Stimulated activated CD8-positive, alpha-beta memory T cell treated with anti-CD3 and anti-CD28 coated beads, Interleukin-4, amount 100 ng/mL, for 1 hour (primary cell): ENCODE measurements around the gene VEGFC.

Source experiments
- DNase-seq, 2 donors: peaks; one replicate each; pipeline ENCODE4 v3.0.0-alpha.2; 2020; ENCODE audit warnings: low read depth in 2 of 2, low spot score in 1 of 2

Gene VEGFC, protein sequence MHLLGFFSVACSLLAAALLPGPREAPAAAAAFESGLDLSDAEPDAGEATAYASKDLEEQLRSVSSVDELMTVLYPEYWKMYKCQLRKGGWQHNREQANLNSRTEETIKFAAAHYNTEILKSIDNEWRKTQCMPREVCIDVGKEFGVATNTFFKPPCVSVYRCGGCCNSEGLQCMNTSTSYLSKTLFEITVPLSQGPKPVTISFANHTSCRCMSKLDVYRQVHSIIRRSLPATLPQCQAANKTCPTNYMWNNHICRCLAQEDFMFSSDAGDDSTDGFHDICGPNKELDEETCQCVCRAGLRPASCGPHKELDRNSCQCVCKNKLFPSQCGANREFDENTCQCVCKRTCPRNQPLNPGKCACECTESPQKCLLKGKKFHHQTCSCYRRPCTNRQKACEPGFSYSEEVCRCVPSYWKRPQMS

DNA sequence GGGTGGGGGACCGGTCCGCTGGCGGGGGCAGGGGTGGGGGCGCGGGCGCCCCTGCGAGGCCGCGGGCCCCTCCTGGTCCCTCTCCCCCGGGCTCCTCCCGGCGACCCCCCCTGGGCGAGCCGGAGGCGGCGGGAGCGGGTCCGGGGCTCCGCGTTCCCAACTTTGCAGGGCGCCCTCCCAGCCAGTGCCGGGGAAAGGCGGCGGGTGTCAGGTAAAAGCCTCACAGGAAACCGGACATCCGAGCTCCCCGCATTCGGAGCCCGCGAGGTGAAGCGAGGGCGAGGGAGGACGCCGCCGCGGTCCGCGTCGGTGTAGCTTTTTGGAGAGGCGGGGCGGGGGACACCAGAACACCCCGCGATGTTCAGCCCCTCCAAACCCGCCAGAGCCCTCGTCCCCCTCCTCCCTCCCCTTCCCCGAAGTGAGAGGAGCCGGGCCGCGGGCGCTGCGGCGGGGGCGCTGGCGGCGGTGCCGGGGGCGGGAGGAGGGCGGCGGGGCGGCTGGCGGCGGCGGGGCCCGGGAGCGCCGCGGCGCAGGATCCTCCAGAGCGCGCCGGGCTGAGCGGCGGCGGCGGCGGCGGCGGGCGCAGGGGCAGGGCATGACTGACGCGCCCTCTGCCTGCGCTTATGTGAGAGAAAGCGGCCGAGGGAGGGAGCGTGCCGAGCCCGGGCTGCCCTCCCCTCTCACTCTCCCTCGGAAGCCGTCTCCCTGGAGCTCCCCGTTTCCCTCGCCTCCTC lies at the start of gene VEGFC:
Gene VEGFC, minus strand, starts transcription at position 597 of the 734 bp plus-strand sequence. CDS start 611 bp downstream, outside the sequence.
- DNase-seq: no peak

DNA sequence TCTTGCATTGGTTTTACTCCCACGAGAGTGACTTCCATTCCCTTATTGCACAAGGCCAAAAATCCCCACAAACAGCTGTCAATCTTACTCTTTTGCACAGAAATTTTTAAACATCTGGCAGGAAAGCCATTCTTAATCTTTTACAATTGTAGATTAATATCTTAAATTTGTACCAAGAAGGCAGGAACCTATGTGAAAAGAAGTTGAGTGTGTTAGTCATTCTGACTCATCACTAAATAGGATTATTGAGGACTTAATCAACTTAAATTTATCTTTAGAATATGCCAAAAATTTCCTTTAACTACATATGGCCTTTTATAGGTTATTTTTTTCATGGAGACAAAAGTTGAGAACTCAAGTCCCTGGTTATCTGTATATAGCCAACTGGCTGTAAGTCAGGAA lies 49.0 kb upstream of the VEGFC start:
- no peak for DNase-seq

DNA sequence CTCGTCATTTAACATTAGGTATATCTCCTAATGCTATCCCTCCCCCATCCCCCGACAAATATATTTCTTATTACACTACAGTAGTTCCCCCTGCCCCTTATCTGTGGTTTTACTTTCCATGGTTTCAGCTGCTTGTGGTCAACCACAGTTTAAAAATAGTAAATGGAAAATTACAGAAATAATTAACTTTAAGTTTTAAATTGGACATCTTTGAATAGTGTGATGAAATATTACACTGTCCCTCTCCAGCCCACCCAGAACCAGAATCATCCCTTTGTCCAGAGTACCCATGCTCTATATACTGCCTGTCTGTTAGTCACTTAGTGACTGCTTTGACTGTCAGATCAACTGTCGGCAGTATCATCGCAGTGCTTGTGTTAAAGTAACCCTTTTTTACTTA lies 47.4 kb upstream of the VEGFC start:
- DNase-seq: no peak

DNA sequence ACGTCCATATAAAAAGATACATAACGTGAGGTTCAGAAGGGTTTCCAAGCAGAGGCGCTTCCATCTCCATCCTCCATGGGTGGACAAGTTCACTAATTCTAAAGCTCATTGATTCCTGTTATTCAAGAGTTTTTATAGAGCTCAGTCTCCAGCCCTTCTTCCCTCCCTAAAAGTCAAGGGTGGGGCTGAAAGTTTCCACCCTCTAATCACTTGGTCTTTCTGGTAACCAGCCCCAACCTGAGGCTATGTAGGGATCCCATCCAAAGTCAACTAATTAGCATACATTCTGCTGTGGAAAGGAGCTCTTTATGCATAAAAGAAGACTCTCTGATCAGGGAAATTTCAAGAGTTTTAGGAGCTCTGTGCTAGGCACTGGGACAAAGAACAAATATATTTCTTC lies 46.9 kb upstream of the VEGFC start:
- DNase-seq: no peak

DNA sequence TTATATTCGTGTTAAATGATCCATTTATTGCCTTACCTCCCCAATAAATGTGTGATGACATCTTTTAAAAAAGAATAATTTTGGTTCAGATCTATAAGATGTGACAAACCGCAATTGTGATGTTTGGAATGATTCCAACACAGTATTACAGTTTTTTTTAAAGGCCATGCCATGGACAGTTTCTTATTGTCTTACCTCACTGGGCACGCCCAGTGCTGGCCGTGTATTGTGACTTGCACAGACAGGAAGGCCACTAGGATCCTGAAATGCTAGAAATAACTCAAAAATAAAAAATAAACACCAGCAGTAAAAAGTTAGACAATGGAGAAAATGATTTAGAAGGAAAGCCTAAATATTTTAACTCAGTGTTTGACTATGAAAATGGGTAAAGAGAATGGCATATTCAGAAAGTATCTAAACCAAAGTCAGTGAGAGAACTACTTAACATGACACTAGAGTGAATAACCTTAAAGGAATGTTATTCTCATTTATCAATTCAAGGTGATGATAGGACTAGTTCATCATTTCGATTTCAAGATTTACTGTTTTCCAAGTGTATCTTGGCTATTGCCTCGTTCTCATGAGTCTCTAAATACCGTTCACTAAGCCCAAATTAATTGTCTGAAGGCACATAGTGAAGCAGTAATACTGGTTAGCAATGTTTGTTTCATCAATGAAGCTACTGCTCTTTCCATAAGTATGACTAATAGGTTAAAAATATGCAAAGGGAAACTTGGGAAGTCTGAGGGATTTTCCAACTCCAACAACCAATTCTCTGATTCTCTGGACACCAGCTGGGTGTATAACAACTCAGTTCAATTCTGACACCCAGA lies 46.1 kb upstream of the VEGFC start:
- no peak for DNase-seq

DNA sequence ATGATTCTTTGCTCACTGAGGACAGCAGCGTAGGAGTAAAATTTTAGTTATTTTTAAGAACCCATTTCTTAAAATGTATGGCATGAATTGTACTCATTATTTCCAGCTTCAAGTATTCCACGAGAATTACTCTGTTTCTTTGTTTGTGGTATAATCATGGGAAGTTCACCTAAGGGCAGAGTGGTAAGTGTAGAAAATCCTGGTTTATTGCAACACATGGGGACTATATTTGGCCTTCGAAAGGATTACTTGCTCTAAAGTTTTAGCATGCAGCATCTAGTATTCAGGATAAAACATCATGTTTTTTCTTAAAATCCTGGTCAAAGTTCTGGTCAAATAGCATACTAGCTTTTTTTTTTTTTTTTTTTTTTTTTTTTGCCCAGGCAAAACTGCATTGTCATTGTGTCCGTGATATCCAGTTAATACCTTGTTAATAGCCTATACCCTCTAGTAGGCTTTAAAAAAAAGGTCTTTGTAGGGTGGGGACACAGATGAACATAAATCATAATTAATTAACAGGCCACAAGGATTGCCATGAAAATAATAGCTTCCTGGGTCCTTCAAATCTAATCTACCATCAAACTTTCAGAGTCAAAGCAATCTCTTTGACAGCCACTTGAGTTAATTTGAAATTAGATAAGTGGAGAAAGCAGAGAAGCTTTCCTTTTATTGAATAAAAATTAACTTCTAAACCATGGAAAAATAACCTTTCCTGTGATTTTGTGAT lies 44.6 kb upstream of the VEGFC start:
- no peak for DNase-seq

DNA sequence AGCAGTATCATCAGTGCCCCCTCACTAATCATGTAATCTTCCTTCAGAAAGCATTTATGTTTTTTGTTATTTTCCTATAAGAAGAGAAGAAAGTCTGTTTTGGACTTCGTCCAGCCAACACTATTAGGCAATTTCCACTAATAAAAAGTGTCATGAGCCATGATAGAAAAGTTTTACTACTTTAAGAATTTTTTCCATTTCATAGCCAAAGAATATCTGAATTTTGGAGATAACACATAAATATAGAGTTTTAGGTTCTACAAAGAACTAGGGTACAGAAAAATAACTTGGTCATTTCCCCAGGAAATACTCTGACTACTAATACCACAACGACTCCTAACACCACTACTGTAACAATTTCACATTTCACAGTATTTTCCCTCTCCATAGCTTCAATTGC lies 41.8 kb upstream of the VEGFC start:
- no peak for DNase-seq

DNA sequence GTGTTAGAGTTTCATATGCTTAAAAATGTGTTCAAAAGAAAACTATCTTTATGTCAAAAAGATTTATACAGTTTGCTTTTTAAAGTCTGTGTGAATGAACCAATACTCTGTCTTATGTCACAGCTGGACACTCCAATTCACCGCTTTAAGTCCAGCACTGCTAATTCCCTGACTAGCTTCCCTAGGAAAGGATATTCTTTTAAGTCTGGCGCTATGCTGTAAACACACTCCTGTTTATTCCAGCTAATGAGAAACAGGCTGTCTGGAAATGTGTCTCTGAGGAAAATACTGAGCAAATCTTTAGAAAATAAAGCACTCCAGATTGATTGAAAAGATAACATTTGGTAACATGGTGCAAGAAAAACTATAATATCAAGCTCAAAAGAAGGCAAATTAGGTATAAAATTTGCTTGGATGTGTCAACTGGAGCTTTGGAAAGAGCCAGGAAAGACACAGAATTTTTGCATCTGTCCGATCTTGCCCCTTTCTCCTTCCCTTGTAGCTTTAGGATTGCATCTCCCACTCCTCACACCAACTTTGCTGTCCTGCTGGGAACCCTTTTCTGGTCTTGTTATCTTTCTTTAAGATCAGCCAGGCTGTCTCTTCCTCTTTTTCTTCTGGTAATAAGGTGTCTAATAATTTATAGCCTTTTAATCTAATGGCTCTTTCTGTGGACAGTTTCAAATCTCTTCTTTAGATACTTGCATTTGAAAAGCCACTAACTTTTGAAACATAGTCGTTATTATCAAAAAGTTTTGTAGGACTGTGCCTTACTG lies 40.9 kb upstream of the VEGFC start:
- DNase-seq: no peak

DNA sequence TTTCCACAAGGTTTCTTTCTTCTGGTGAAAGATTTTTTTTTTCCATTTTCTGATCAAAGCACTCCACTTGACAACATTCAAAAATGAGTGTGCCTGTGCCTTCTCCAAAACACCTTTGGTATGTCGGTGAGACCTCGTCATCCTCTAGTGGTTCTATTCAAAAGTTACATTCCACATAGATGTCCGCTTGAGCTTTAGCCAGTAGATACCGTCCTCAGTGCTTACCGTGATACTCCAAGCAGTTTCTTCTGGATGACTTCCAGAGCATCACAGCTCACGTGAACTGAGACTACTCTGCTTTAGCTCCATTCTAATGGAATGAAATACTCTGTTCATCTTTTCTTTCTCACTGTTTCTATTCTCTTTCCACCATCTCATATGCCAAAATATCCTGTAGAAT lies 38.2 kb upstream of the VEGFC start:
- DNase-seq: no peak

DNA sequence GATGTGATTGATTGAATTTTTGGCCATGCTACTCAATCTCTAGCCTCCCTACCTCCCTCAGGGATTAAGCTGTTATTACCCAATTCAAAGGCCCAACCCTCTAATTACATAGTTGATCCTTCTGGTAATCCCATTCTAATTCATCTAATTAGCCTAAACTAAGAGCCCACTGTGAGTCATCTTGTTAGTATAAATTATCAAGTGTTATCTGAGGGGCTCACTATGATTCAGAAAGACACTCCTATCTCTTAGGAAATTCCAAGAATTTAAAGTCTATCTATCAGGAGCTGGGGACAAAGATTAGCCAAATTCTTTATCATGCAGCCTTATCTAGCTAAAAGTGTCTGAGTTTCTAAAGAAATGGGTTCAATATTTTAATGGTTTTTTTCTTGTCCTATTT lies 32.9 kb upstream of the VEGFC start:
- no peak for DNase-seq

DNA sequence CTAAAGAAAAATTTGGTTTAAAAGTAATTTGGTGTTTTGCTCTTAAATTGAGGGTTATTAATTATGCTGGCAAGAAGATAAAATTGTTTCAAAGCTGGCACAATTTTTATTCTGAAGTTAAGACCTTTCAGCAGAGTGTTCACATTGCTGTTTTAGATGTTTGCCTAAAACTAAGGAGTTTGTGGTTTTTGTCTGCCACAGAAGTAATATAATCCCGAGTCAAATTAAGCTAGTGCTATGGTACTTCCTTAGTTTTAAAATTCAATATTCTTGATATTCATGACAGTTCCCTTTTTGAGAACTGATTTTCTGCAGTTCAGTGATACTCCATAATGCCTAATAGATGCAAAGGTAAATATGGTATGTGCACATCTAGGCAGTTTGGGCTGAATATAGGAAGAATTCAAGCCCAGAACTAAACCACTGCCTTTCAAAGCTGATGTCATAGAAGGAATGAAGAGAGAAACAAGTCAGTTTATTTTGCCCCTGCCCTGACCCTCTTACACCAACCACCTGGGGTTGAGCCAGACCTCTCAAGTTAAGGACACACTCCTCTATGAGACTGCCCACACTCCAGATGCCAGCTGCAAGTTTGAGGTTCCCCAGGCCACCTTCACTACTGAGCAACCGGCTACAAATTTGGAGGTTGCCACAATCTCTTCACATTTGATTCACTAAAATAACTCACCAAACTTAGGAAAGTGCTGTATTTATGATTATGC lies 32.1 kb upstream of the VEGFC start:
- no peak for DNase-seq

DNA sequence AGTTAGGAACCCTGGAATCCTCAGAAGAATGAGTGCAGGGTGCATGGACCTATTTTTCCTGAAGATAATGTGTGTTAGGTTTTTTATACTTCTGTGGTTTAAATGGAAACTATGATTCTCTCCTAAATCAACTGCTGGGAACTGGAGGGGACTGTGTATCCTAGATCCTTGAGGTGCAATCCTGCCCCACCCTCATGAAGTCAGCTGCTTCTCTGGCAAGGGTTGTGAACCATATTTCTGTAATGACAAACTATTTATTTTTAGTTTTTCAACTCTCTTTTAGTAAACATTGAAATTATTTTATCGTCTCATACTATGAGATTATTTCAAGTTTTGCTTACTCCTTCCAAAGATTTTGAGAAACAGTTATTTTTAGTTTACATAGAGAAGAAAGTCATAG lies 25.8 kb upstream of the VEGFC start:
- no peak for DNase-seq

DNA sequence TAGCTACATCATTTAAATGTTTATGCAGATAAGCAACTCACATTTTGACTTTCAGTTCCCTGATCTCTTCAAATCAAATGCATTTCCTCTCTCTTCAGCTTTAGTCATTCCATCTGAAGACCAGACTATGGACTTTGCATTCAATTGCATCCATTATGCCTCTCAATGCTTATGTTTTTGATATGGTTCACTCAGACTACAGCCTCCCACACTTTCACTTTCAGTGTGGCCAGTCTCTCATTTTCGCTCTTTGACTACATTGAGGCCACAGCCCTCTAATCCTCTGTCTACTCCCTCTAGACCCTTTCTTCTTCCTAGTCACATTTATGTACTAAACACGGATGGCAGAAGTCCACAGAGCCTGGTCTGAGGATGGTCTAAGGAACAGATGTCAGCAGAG lies 24.5 kb upstream of the VEGFC start:
- no peak for DNase-seq

DNA sequence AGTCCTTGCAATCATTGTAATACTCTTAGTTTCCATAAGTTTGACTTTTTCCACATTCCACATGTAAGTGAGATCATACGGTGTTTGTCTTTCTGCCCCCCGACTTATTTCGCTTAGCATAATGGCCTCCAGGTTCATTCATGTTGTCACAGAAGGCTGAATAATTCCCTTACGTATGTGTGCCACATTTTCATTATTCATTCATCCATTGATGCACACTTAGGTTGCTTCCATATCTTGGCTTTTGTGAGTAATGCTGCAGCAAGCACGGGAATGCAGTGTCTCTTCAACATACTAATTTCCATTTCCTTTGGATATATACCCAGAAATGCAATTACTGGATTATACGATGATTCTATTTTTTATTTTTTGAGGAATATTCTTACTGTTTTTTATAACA lies 22.0 kb upstream of the VEGFC start:
- no peak for DNase-seq

DNA sequence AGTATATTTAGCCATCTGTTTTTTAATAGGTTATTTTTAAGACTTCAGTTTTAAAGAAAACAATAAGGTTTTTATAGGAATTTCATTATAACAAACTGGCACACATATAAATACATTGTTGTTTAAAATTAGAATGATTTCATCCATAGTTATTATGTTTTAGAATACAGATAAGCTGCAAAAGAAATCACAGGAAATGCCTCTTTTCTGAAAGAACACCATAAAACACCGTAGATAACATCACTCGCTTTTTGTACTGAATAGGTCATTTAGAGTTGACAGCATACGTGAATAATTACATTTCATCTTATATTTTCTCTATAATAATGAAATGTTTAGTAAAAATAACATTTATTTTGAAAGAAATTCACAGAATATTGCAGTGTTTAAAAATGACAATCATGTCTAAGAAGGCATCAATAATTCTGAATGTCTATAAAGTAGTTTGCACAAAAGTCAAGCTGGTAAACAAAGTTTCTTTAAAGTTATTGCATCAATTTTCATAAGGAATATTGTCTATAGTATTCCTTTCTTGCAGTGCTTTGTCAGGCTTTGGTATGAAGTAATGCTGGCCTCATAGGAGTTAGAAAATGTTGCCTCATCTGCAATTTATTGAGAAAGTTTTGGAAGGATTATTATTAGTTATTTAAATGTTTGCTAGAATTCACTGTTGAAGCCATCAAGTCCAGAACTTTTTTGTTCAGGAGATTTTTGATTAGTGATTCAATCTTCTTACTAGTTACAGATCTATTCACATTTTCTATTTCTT lies 17.9 kb upstream of the VEGFC start:
- no peak for DNase-seq

DNA sequence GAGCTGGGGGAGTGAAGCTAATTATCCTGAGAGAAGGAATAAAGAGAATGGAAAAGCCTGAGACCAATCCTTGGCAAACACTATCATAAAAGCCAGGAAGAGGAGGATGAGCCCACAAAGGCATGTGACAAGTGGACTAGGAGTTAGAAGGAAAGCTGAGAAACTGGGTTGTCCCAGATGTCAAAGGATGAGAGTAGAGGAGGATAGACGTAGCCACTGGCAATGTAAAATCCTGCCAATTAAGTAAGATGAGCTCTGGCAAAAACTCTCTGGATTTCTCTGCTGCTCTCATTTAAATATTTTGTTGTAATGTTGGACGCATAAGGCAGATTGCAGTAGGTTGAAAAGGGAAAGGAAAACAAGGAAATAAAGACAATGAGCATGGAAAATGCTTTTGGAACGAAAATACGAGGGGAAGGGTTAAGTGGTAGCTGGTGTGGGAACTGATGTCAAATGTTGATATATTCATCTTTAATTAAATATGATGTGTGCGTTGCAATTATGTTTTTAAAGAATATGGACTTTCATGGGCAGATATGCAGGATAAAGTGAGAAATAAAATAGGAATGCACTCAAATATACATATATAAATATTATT lies 14.2 kb upstream of the VEGFC start:
- DNase-seq: no peak

DNA sequence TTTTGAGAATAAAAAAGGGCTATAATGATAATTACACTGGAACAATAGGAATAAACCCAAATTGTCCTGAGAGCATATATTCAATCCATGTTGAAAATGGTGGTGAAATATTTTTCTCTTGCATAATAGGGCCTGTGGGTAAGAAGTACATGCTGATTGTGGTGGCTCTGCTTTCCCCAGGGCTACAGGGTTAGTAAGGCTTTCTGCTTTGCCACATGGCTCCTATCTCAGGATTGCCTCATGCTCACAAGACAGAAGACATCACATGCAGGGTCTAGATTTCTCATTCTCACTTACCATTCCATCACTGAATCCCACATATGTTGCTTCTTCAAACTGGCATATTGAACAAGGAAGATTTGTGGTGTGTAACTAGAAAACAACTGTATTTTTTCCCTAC lies 12.4 kb upstream of the VEGFC start:
- DNase-seq: no peak

DNA sequence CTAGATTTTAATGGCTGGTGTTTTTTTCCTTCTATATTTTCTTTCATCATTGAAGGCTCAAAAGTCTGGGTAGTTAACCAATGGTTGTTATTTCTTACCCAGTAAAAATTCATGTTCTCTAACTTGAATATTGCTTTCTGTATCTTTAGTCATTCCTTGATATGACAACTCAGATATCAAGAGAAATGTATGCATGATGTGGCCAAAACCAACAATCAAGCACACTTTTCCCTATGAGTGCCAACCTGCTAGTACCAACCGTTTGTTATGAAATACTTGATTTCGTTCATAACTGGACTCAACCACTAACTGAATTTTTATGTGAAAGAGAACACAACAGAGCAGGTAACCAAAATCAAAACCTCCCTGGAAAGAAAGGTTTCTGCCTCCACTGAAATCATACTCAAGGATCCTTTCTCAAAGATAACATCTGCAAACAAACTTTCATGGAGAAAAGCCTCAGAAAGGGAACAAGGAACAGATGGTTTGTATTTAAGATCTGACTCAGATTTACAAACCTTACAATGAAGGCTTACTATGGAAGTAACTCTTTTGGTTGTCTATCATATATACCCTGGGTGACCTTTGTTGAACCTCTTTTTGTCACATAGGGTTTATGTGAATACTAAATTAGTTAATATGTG lies 8.3 kb upstream of the VEGFC start:
- no peak for DNase-seq
